HG03064 (cell line): Measurements from ENCODE around the gene MCF2.
"Not testable (repeated sequence)": the region's sequence is repeated elsewhere in the genome, so short reads cannot be mapped to it uniquely, and the experiment has no call there.

Experiments used
- ATAC-seq: cut with Tn5 transposase; IDR thresholded peaks from one replicate; pipeline ENCODE4 v1.9.1; 2021; ENCODE audit warnings: low read depth; ENCODE audit not compliant: unreplicated experiment

MCF2 gene, protein sequence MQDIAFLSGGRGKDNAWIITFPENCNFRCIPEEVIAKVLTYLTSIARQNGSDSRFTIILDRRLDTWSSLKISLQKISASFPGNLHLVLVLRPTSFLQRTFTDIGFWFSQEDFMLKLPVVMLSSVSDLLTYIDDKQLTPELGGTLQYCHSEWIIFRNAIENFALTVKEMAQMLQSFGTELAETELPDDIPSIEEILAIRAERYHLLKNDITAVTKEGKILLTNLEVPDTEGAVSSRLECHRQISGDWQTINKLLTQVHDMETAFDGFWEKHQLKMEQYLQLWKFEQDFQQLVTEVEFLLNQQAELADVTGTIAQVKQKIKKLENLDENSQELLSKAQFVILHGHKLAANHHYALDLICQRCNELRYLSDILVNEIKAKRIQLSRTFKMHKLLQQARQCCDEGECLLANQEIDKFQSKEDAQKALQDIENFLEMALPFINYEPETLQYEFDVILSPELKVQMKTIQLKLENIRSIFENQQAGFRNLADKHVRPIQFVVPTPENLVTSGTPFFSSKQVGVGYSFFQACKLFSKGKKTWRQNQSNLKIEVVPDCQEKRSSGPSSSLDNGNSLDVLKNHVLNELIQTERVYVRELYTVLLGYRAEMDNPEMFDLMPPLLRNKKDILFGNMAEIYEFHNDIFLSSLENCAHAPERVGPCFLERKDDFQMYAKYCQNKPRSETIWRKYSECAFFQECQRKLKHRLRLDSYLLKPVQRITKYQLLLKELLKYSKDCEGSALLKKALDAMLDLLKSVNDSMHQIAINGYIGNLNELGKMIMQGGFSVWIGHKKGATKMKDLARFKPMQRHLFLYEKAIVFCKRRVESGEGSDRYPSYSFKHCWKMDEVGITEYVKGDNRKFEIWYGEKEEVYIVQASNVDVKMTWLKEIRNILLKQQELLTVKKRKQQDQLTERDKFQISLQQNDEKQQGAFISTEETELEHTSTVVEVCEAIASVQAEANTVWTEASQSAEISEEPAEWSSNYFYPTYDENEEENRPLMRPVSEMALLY

DNA sequence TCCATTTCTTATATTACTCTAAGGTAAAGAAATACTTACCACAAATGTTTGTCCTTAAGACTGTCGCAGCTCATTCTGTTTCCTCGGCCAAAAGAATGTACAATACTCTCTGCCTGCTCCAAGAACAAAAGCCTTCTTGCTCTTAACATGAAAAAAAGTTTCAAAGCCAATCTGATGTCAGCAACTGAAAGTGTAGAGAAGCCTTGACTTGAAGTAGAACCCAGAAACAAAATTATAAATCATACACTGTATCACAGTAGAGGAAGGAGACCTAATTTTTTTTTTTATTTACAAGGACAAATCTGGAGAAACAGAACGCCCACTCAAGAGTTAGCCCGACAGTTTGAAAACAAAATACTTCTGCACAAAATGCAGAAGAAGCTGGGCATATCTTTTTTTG, at the start of gene MCF2:
TSS of gene MCF2 (minus strand) at position 101 of the 400 bp plus-strand sequence. CDS start 56,423 bp downstream, outside the sequence.
- ATAC-seq, result no peak

DNA sequence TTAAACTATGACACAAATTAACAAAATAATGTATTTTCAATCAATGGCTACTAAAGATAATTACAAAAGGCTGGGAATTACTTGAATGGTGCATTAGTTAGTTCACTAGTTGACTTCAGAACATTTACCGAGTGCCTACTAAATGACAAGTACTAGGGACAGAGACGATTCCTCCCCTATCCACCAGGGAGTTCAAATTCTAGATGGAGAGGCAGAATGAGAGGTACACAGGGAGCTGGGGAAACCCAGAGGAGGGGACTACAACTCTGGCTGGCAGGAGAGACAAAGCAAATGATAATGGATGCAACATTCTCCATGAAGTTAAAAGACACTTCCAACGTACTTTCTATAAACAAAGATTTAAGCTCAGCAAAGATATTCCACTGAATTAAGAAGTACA, 43.1 kb upstream of the MCF2 start:
- no peak for ATAC-seq

DNA sequence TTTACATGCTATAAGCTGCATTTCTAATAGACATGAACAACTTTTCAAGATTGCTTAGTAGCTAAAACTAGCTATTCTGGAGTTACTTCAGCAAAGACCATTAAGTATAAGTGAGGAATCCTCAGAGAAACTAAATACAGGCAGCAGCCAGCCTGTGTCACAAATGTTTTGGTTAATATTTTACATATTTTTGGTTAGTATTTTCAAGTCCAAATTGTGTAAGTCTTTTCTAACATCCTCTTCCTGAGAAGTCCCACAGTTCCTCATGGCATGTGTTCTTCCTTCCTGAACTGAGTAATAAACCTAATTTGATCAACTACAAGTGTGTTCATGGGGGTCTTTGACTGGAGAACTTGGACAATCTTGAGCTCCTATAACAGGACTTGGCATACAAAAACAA, 42.4 kb upstream of the MCF2 start:
- no peak for ATAC-seq

DNA sequence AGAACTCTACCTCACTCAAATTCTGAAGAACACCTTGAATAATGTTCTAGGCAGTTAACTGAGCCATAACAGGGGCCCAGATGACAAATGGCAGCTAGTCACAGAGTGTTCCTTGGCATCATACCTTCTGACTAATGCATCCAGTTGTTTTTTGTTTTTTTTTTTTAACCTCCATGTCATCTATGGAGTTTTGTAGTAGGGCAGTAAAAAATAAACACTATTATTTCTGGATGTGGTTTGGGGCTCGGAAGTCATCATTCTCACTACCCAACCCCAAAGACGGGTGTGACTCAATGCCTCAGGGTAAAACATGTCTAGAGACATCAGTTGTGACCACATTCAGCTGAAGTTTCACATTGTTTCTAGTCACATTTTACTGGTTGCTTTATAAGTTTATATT, 31.2 kb upstream of the MCF2 start:
- ATAC-seq, result peak; percentile 81

DNA sequence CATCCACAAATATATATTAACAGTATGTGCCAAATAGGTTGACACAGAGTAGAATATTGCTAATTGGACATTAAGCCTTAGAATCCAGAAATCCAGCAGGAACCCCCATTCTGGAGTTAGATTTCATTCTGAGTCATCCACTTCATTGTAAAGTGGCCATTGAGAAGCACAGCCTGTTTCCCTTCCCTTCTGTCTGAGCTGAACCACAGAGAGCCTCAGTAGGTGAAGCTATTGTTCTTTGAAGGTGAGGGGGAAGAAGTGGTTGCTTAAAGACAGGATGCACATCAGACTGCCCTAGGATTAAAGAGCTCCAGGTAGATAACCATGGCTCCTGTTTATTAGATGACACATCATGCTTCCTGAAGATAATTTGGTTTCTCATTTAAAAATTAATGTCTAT, 30.6 kb upstream of the MCF2 start:
- no peak for ATAC-seq

DNA sequence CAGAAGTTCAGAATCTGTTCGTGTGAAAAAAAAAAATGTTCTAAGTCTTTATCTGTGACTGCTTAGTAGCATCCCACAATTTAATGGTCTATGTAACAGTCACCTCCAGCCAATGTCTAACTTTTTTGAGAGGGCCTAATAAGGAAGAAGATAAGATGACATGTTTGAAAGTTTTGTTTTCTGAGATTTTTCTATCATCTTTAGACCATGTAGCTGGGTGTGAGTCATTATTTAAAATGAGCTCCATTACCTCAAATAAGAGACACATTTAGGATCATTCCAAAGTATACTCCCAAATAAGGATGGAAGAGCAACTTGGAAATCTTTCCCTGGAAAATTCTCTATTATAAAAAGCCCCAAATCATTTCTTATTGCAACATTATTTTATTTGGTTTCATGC, 28.2 kb upstream of the MCF2 start:
- no peak for ATAC-seq

DNA sequence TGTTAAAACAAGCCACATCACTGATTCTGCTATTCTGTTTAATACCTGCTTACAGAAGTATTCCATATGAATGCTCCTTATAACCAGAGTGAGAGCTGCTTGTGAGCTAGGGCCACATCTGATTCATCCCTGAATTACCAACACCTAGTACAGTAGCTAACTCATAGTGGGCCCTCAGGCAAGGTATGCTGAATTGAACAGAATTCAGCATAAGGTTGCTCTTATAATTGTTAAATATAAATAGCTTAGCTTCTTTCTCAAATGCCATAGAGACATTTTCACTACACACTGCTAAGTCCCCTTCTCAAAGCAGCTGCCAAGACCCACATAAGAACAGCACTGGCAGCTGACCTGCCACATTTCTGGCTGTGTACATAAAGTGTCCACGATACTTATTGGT, 27.0 kb upstream of the MCF2 start:
- ATAC-seq, result no peak

DNA sequence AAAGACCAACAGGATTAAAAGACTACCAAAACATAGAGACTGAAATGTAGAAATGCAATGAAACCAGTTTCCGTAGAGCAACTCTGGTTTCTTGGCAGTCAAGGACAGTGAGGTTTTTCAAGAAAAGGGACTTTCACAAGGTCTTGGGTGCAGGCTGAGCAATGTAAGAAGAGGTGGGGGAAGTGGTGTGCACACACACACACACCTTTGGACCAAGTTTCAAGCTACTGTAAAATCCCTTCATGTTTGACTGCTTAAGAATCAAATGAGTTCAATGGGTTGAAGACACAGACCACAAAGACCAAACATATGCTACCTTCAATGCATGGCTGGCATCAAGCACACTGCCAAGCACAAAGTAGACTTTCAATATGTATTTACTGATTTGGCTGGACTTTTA, 17.8 kb upstream of the MCF2 start:
- peak; percentile 88 for ATAC-seq

DNA sequence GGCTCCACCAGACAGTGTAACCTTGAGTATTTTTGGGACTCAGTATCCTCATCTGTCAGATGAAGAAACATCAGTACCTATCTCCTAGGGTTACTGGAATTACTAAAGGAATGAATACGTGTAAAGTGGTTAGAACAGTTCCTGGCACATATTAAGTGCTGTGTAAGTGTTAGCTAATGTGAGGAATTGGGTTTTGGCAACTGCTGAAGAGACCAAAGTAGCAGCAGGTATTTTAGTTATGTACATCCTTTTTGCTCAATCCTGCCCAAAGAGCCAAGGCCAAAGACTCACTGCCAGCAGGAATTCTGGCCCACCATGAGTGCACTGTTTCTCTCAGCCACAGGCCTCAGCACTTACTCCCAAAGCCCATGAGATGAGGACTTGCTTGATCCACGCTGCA, 16.7 kb upstream of the MCF2 start:
- no peak for ATAC-seq

DNA sequence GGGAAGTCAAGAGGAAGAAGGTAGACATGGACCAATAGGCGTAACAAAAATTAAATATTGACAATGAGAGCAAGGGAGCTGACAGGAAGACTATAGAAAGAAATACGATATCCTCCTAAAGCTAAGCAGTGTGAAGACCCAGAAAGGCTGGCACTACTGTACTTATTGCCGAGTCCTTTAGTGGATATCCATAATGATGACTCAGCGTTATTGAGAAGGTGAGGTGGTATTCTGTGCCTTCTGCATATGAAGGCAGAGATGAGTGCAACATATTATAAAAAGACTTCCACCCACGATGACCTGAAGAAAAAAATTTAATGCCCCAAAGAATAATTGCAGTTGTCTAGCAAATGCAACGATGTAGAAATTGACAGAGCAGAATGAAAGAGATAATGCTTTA, 13.0 kb upstream of the MCF2 start:
- no peak for ATAC-seq

DNA sequence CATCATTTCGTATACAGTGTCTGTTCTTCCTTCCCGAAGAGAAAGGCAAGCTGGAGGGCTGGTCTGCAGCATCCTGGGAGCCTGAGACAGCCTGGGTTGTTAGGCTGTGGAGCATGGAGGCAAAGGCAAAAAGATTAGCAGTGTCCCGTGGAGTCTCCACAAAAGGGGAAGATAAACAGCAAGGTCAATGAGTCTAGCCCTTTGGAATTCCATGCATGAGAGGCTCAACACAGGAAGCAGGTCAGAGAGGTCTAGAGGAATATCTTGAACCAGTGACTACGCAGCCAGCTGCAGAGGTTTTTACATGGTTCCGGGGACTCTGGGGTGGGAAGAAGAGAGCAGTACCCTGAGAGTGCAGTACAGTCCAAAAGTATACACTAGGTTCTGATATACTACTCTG, 12.2 kb upstream of the MCF2 start:
- no peak for ATAC-seq

DNA sequence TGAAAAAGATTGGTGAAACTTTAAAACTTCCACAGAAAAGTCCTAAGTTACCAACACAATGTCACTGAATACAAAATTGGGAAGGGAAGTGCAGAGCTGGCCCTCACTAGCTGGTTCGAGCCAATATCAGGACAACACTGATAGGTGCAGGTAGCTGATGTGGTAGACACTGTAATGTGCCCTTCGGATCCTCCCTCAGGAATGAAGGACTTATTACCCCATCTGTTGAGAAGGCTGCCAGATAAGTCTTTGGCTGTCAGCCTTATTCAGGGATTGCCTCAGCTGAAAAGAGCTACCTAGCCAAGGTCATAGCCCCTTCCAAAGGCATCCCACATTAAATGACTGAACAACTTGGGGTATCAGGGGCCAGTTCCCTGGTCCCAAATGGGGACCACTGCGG, 5.3 kb downstream of the MCF2 start:
- ATAC-seq, result no peak

DNA sequence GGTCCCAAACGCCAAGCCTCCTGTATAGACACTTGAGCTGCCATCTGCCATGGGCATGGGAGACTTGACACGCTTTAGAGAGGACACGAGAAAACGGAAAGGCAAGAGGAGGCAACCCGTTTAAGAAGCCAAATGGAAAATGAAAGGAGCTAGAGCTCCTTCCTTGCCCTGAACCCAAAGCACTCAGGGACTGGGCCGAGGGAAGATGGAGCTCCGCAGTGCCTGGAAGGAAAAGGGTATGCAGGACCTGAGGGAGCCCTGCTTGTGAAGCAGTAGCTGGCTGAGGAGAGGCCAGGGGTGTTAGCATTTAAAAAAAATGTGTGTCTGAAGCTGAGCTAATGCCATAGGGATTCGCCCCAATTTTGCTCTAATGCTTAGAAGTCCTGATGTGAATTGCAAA, 15.1 kb downstream of the MCF2 start:
- ATAC-seq, result no peak

DNA sequence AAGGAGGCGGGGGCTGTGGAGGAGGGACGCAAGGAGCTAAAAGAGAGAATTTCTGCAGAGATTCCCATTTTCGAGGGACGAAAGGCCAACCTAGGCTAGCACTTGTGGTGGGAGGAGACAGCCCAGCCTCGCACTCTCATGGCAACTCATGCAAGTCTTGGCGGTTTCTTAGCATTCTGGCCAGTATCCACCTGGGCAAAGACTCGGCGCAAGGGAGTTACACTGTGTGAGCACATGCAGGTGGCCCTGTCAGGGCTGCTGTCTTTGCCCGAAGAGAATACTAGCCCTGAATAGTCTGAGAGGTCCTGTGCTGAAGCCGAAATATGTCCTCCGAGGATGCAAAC, 15.5 kb downstream of the MCF2 start:
- ATAC-seq, result no peak

DNA sequence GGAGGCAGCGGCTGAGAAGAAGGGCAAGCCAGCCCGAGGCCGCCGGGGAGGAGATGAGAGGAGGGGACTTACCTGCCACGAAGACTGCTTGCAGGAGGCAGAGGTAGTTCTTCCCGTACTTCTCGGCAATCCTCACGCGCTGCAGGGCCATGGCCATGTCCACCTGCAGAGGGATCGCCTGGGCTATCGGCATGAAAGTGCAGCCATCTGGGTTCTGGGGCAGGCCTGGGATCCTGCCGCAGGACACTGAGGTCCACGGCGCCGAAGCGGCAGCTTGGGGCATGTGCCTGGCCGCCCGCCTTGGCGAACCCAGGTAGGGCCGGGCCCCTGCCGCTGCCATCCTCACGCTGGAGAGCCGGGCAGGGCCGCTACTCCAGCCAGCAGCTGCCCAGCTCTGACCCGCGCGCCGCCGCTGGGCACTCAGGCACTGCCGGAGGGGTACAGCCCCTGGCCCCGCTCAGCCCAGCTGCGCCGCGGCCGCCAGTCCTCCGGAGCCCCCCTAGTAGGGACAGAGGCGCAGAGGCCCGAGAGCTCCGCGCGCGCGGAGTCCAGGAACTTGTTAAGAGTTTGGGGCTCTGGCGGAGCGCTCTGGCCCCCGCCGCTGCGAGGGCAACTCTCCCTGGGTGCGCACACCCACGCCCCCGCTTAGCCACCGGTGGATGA, 16.0 kb downstream of the MCF2 start:
- ATAC-seq, result no peak

DNA sequence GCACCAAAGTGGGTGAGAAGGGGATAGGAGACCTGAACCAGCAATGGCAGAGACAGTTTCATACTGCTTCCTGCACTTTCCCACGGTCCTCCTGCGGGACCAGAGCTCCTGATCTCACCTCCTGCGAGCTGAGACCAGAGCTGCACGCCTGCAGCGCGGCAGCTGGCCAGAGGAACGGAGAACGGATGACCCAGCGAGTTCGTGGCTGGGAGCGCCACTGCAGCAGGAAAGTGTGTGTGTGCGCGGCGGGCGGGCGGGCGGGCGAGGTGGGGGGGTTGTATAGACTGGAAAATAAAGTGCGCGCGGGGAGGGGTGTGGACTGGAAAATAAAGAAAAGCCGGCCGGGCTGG, 16.5 kb downstream of the MCF2 start:
- no peak for ATAC-seq

DNA sequence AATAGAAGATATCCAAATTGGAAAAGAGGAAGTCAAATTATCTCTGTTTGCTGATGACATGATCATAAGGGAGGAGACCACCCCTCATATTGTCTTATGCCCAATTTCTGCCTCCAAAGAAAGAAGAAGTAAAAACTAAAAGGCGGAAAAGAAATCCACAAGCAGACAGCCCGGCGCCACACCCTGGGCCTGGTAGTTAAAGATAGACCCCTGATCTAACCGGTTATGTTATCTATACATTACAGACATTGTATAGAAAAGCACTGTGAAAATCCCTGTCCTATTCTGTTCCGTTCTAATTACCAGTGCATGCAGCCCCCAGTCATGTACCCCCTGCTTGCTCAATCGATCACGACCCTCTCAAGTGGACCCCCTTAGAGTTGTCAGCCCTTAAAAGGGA, 22.8 kb downstream of the MCF2 start:
- not testable (repeated sequence) for ATAC-seq

DNA sequence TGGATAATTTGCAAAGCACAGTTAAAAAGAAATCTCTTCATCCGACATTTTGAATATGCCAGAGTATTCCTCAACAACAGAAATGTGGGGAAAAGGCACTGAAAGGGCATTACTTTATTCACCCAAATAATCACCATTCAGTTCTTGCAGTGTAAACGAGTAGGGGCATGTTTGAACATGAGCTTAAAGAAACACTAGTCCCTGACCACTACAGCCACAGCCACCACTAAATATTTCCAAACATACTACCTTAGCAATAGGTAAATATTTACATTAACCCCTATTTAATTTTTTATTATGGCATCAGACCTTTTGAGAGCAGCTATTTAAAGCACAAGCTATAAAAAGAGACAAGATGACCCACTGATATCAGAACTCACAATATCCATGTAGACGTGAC, 27.6 kb downstream of the MCF2 start:
- ATAC-seq, result no peak

DNA sequence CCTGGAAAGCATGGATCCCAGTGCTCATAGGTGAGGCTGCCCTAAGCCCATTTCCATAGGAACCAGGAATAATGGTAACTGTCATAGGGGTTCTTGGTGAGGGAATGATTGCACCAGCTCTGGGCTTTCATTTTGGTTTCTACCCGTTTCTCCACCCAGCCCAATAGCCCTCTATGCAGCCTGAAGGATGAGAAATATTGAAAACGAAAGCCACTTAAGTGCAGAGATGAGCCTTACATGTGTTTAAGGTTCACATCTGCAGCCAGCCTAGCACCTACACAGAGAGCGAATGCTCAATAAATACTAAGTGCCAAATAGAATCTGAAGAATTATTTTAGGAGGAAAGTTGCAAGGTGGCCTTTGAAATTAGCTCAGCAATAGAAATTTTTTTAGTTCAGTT, 60.4 kb downstream of the MCF2 start:
- no peak for ATAC-seq

DNA sequence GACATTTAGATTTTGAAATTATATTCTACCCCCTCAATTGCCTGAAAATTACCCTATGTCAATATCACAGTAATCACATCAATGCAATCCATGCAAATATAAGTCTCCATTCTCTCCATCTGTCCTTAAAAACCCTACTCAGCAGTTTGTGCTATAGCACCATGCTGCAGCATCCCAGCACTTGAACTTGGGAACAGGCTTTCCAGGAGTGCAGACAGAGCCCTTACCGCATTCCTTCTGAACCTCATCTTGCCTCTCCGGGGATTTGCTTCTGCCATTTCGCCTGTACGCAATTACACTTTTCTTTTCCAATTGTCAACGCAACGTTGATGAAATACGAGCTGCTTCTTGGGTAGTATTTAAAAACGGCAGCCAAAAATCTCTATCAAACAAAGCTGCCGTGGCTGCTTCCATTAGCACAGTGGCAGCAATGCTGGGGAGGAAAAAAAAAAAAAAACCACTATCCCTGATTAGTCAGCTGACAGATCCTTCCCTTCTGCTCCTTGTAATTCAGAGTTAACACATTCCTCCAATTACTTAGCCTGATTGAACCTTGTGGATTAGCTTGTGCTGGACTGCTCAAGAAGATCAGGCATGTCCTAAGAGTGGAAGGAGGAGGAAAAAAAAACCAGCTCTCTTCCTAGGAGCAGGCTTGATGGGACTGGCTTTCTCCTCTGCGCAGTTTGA, 65.6 kb downstream of the MCF2 start:
- ATAC-seq, result no peak

DNA sequence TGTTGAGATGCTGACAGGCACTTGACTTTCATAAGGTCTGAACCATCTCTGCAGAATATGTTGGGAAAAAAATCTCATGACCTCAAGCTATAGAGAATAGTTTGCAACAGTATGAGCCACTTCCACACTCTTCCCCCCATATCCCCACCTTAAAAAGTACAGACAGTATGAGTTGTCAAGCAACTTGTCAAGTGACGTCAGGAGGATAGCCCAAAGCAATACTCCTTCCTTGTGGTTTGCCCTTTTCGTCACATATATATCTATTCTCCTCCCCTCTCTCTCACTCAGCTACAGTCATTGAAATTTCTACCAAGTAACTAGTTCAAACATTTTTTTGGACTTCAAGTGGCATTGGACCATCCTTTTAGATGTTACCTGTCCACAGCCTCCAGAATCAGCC, 67.7 kb downstream of the MCF2 start:
- no peak for ATAC-seq
